Transverse colon (tissue), 3 donors: Measurements from ENCODE around the gene LRSAM1.

Experiments
- CTCF ChIP-seq, 5 experiments: fragments of 200-600 bp in 3 of 5; fragments of 450-650 bp in 2 of 5; sonication (generic) in 3 of 5; IDR thresholded peaks; 1 replicate in 2 of 5; 2 replicates in 3 of 5; pipeline ENCODE4 v1.5.1; 2016 to 2017; ENCODE audit warnings: antibody characterized with exemption in 5 of 5, inconsistent platforms in 3 of 5, mild to moderate bottlenecking in 2 of 5, moderate library complexity in 1 of 5
- EP300 ChIP-seq: sonication (generic); formaldehyde crosslinking; IDR thresholded peaks from one replicate; pipeline ENCODE4 v1.6.1; 2017; ENCODE audit warnings: antibody characterized with exemption, low read depth

GRCh38 chr9:127447416-127448111, 3.7 kb upstream of the LRSAM1 start:
- TF ChIP-seq CTCF (IDR thresholded peaks at IDR 0.05) (no peak), EP300 (no peak)
